Adipocyte (in vitro differentiated cells): ENCODE results near the gene STAP1.
"Not testable (repeated sequence)": the region's sequence is repeated elsewhere in the genome, so short reads cannot be mapped to it uniquely, and the experiment has no call there.

Experiments
- DNase-seq: peaks from one replicate; pipeline ENCODE4 v3.0.0-alpha.2; 2015; ENCODE audit warnings: low read depth
- H3K27me3 ChIP-seq: replicated peaks from 2 replicates; pipeline ENCODE4 v1.7.0; 2013; ENCODE audit warnings: mild to moderate bottlenecking, low read length, moderate library complexity; ENCODE audit not compliant: control insufficient read depth, insufficient read depth
- H3K36me3 ChIP-seq: 2 replicates; pipeline ENCODE4 v1.7.0; 2013; ENCODE audit warnings: low read length, mild to moderate bottlenecking, moderate library complexity; ENCODE audit not compliant: control insufficient read depth, insufficient read depth, severe bottlenecking
- H3K4me1 ChIP-seq: 2 replicates; pipeline ENCODE4 v1.7.0; 2013; ENCODE audit warnings: mild to moderate bottlenecking, low read length, moderate library complexity; ENCODE audit not compliant: control insufficient read depth, insufficient read depth
- H3K4me3 ChIP-seq: 2 replicates; pipeline ENCODE4 v1.7.0; 2013; ENCODE audit warnings: mild to moderate bottlenecking, low read length, moderate library complexity
- H3K9ac ChIP-seq: 2 replicates; pipeline ENCODE4 v1.7.0; 2013; ENCODE audit warnings: mild to moderate bottlenecking, low read length, moderate library complexity
- H3K9me3 ChIP-seq: 2 replicates; pipeline ENCODE4 v1.7.0; 2013; ENCODE audit warnings: mild to moderate bottlenecking, low read length, moderate library complexity; ENCODE audit not compliant: control insufficient read depth

STAP1 gene

GRCh38 chr4:67558493-67558892, at the start of gene STAP1:
Gene STAP1 (plus strand): TSS chr4:67558727. CDS start chr4:67558810, 83 bp downstream.
- H3K4me1 ChIP-seq = no peaks in the 10 kb centered on the region
- no peaks in the 10 kb centered on the region for H3K27me3 ChIP-seq
- DNase-seq = no peak
- H3K9ac ChIP-seq = no peak within 1 kb of the TSS
- H3K4me3 ChIP-seq = no peak within 1 kb of the TSS
- no peaks in the 10 kb centered on the region for H3K36me3 ChIP-seq
- H3K9me3 ChIP-seq = no peaks in the 10 kb centered on the region

GRCh38 chr4:67512501-67512900, 46.0 kb upstream of the STAP1 start:
- no peaks in the 10 kb centered on the region for H3K27me3 ChIP-seq
- no peaks in the 10 kb centered on the region for H3K9me3 ChIP-seq
- no peak overlapping the region for H3K9ac ChIP-seq
- H3K36me3 ChIP-seq = peaks cover 59% of the 10 kb centered on the region
- H3K4me3 ChIP-seq = no peak overlapping the region
- H3K4me1 ChIP-seq = no peaks in the 10 kb centered on the region
- DNase-seq = no peak

DNA sequence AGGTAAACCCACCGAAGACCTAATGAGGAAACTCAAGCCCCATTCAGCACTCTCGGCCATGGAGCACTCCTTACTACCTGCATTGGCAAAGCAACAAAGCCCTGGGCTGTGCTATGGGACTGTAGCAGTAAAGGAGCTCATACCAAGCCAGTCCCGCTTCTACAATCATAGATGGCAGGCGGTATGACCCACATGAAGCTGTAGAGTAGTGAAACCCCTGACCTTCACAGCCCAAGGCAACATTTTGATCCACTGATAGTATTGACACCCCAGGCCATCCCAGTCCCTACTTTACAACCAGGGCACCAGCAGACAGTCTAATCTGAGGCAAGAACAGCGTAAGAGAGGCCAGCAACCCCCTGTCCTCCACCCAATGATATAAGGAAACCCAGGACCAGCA, 38.4 kb upstream of the STAP1 start:
- Histone ChIP-seq H3K9ac (no peak overlapping the region), H3K4me3 (no peak overlapping the region), H3K4me1 (no peaks in the 10 kb centered on the region), H3K9me3 (no peaks in the 10 kb centered on the region), H3K27me3 (no peaks in the 10 kb centered on the region), H3K36me3 (peaks cover 35% of the 10 kb centered on the region)
- no peak for DNase-seq

DNA sequence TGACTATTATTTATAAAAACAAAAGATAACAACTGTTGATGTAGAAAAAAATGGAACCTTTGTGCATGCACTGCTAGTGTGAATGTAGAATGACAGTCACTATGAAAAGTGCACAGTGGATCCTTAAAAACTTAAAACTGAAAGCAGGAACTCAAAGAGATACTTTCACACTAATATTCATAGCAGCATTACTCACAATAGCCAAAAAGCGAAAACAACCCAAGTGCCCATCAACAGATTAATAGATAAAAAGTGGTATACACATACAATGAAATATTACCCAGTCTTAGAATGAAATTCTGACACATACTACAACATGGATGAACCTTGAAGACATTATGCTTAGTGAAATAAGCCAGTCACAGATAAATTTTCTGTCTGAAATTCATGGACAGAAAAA, 37.0 kb upstream of the STAP1 start:
- no peak for DNase-seq
- Histone ChIP-seq H3K9ac (no peak overlapping the region), H3K36me3 (peaks cover 32% of the 10 kb centered on the region), H3K4me3 (no peak overlapping the region), H3K4me1 (no peaks in the 10 kb centered on the region), H3K27me3 (no peaks in the 10 kb centered on the region), H3K9me3 (no peaks in the 10 kb centered on the region)

GRCh38 chr4:67522230-67522629, 36.3 kb upstream of the STAP1 start:
- no peak for DNase-seq
- no peaks in the 10 kb centered on the region for H3K4me1 ChIP-seq
- no peaks in the 10 kb centered on the region for H3K9me3 ChIP-seq
- H3K4me3 ChIP-seq = no peak overlapping the region
- H3K9ac ChIP-seq = no peak overlapping the region
- H3K27me3 ChIP-seq = no peaks in the 10 kb centered on the region
- peaks cover 32% of the 10 kb centered on the region for H3K36me3 ChIP-seq

DNA sequence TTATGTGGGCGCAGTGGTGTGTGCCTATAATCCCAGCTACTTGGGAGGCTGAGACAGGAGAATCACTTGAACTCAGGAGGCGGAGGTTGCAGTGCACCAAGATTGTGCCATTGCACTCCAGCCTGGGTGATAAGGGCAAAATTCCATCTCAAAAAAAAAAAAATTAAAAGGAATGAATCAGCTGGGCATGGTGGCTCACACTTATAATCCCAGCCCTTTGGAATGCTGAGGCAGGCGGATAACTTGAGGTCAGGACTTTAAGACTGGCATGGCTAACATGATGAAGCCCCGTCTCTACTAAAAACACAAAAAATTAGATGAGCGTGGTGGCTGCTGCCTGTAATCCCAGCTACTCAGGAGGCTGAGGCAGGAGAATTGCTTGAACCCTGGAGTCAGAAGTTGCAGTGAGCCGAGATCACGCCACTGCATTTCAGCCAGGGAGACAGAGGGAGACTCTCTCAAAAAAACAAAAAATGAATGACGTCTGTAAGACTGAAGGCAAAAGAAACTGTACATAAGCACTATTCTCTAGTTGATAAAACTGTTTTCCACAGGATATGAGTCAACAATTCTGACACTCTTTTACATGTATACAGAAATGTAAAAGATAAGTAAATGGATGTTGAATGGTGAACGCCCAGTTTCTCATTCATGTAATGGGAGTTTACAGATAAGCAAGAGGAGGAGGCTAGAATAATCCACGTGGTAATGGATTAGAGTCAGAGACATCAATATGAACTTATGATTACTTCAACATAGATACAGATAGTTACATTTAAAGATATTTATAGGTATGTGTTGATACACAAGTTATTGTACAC, 35.5 kb upstream of the STAP1 start:
- no peak overlapping the region for H3K9ac ChIP-seq
- H3K36me3 ChIP-seq = peaks cover 25% of the 10 kb centered on the region
- H3K4me1 ChIP-seq = no peaks in the 10 kb centered on the region
- H3K4me3 ChIP-seq = no peak overlapping the region
- DNase-seq = no peak
- H3K27me3 ChIP-seq = no peaks in the 10 kb centered on the region
- no peaks in the 10 kb centered on the region for H3K9me3 ChIP-seq

- not testable (repeated sequence) for H3K9me3 ChIP-seq, H3K4me1 ChIP-seq, H3K4me3 ChIP-seq, H3K27me3 ChIP-seq, DNase-seq, H3K9ac ChIP-seq
- peaks cover 25% of the 10 kb centered on the region for H3K36me3 ChIP-seq
These were observed 34.4 kb upstream of the STAP1 start for GRCh38 chr4:67524140-67524539.

DNA sequence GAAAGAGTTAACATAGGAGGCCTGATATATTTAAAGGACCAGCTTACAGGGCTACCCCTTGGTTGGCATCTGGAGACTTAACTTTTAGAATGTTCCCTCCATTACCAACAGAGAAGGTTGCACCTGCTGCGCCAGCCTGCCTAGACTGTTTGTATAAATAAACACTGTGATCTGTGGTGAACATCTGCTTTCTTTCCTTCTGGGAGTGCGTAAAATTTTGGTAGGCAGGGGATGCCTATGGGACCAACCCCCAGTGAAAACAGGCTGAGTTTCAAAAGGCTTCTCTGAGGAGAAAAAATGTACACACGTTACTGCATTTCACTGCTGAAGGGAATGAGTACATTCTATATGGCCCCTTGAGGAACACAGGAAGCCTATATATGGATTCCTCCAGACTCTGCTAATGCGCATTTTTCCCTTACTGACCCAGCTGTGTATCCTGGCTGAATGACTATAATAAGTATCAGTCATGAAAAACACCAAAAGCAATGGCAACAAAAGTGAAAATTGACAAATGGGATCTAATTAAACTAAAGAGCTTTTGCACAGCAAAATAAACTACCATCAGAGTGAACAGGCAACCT, 27.1 kb upstream of the STAP1 start:
- Histone ChIP-seq H3K4me3 (no peak overlapping the region), H3K36me3 (peaks cover 68% of the 10 kb centered on the region), H3K9ac (no peak overlapping the region), H3K4me1 (no peaks in the 10 kb centered on the region), H3K27me3 (no peaks in the 10 kb centered on the region), H3K9me3 (no peaks in the 10 kb centered on the region)
- DNase-seq = no peak

- DNase-seq, H3K9me3 ChIP-seq, H3K9ac ChIP-seq, H3K27me3 ChIP-seq, H3K4me3 ChIP-seq, H3K4me1 ChIP-seq: not testable (repeated sequence)
- H3K36me3 ChIP-seq = peaks cover 76% of the 10 kb centered on the region
These were observed 26.1 kb upstream of the STAP1 start for GRCh38 chr4:67532397-67532796.

DNA sequence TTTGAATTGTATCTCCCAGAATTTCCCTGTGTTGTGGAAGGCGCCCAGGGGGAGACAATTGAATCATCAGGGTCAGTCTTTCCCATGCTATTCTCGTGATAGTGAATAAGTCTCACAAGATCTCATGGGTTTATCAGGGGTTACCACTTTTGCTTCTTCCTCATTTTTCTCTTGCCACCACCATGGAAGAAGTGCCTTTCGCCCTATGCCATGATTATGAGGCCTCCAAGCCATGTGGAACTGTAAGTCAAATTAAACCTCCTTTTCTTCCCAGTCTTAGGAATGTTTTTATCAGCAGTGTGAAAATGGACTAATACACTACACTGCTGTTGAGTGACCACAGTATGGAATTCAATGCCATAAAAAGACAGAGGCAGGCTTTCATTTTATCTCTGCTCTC, 25.4 kb upstream of the STAP1 start:
- H3K9ac ChIP-seq = no peak overlapping the region
- H3K36me3 ChIP-seq = peaks cover 81% of the 10 kb centered on the region
- H3K4me1 ChIP-seq = no peaks in the 10 kb centered on the region
- no peaks in the 10 kb centered on the region for H3K27me3 ChIP-seq
- no peaks in the 10 kb centered on the region for H3K9me3 ChIP-seq
- DNase-seq = no peak
- no peak overlapping the region for H3K4me3 ChIP-seq

DNA sequence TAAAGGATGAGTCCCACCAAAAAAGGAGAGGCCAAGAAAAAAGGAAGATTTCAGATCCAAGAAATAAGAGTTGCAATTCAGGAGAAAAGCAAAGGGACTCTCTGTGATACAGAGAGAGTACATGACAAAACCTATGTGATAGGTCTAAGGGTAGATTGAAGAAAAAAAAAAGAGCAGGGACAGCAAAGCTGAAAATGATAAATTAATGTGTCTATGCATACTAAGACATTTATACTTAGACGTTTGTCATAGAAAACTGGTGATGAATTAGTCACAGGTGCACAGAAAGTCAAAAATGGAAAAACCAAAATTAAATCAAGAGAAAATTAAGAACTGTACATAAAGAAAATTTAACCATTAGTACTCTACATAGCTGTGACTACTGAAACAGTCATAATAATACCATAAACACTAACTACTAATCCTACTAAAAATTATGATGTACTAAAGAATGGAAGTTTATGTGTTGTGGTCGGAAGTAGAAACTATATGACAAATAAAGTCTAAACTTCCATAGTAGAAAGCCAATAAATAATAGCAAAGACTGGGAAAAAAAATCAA, 23.2 kb upstream of the STAP1 start:
- Histone ChIP-seq H3K4me1 (no peaks in the 10 kb centered on the region), H3K36me3 (peaks cover 81% of the 10 kb centered on the region), H3K27me3 (no peaks in the 10 kb centered on the region), H3K4me3 (no peak overlapping the region), H3K9ac (no peak overlapping the region), H3K9me3 (no peaks in the 10 kb centered on the region)
- no peak for DNase-seq
